IMR-90 (cell line): Measurements from ENCODE around the gene ELMO1. TPM values are rescaled to one million over a fixed set of nuclear protein-coding genes. Genes with fewer than 3 reads are reported as not detected.

Experiments used
- ATAC-seq: fragments of 200-7000 bp; cut with Tn5 transposase; 2 replicates; pipeline ENCODE4 v1.9.1; 2020; ENCODE audit warnings: low read depth, mild to moderate bottlenecking, moderate library complexity
- BruUV-seq: library from RNA; stranded (reverse); fragments of 400-500 nt; replicated peaks from 2 replicates; lab custom pipeline; 2021; lab: Mats Ljungman, UMichigan
- CTCF ChIA-PET: fragments of 300-600 bp; formaldehyde crosslinking; extraction: SDS; loops from one replicate; lab custom pipeline; 2021; ENCODE audit warnings: antibody characterized with exemption; lab: Yijun Ruan, JAX
- POLR2A ChIA-PET: fragments of 300-600 bp; sonication (Branson Sonifier 250); formaldehyde crosslinking; loops from one replicate; lab custom pipeline; 2022; ENCODE audit warnings: antibody characterized with exemption; ENCODE audit not compliant: unreplicated experiment; lab: Charles Lee
- DNase-seq: peaks from one replicate; pipeline ENCODE4 v3.0.0; 2013
- H2AFZ ChIP-seq: replicated peaks from 2 replicates; pipeline ENCODE3; 2013; ENCODE audit warnings: low read length, mild to moderate bottlenecking; ENCODE audit not compliant: poor library complexity
- H2AK5ac ChIP-seq: 2 replicates; pipeline ENCODE4 v1.6.1; 2013; ENCODE audit warnings: low read depth, low read length, inconsistent platforms
- H2AK9ac ChIP-seq: replicated peaks from 2 replicates; pipeline ENCODE3; 2013; ENCODE audit warnings: mild to moderate bottlenecking, low read depth, low read length, moderate library complexity; ENCODE audit not compliant: poor library complexity
- H2BK120ac ChIP-seq: 2 replicates; pipeline ENCODE4 v1.6.1; 2013; ENCODE audit warnings: low read depth, low read length, inconsistent platforms
- H2BK15ac ChIP-seq: 3 replicates; pipeline ENCODE4 v1.6.1; 2013; ENCODE audit warnings: low read depth, low read length, inconsistent platforms
- H2BK20ac ChIP-seq: 2 replicates; pipeline ENCODE4 v1.6.1; 2013; ENCODE audit warnings: low read depth, mild to moderate bottlenecking, inconsistent platforms, low read length, moderate library complexity
- H2BK5ac ChIP-seq: 2 replicates; pipeline ENCODE4 v1.6.1; 2013; ENCODE audit warnings: mild to moderate bottlenecking, low read depth, low read length, inconsistent platforms; ENCODE audit not compliant: poor library complexity, severe bottlenecking
- H3K14ac ChIP-seq: replicated peaks from 2 replicates; pipeline ENCODE4 v1.6.1; 2013; ENCODE audit warnings: low read depth, low read length, inconsistent platforms
- H3K18ac ChIP-seq: 2 replicates; pipeline ENCODE4 v1.6.1; 2013; ENCODE audit warnings: low read depth, low read length, control low read depth
- H3K23ac ChIP-seq: 2 replicates; pipeline ENCODE4 v1.6.1; 2013; ENCODE audit warnings: low read depth, low read length, inconsistent platforms
- H3K27ac ChIP-seq: 2 replicates; pipeline ENCODE4 v1.5.1; 2013; ENCODE audit warnings: mild to moderate bottlenecking, control low read depth, low read length; ENCODE audit not compliant: insufficient read depth
- H3K27me3 ChIP-seq: 2 replicates; pipeline ENCODE4 v1.6.1; 2013; ENCODE audit warnings: low read length; ENCODE audit not compliant: control insufficient read depth, insufficient read depth
- H3K36me3 ChIP-seq: 2 replicates; pipeline ENCODE4 v1.6.1; 2013; ENCODE audit warnings: low read length, mixed read lengths; ENCODE audit not compliant: control insufficient read depth, insufficient read depth
- H3K4ac ChIP-seq: 2 replicates; pipeline ENCODE4 v1.6.1; 2013; ENCODE audit warnings: low read depth, low read length, inconsistent platforms
- H3K4me1 ChIP-seq: 2 replicates; pipeline ENCODE4 v1.6.1; 2013; ENCODE audit warnings: low read length, mixed read lengths; ENCODE audit not compliant: control insufficient read depth, insufficient read depth
- H3K4me2 ChIP-seq: 2 replicates; pipeline ENCODE4 v1.6.1; 2013; ENCODE audit warnings: low read depth, mild to moderate bottlenecking, control low read depth, low read length, moderate library complexity
- H3K4me3 ChIP-seq: 2 replicates; pipeline ENCODE4 v1.5.1; 2013; ENCODE audit warnings: low read depth, mild to moderate bottlenecking, control low read depth, low read length, moderate library complexity; ENCODE audit not compliant: insufficient read depth
- H3K56ac ChIP-seq: 2 replicates; pipeline ENCODE4 v1.6.1; 2013; ENCODE audit warnings: low read length, inconsistent platforms; ENCODE audit not compliant: insufficient read depth; ENCODE audit errors: extremely low read depth
- H3K79me1 ChIP-seq, 2 experiments: 2 replicates each; pipeline ENCODE4 v1.6.1; 2013; ENCODE audit warnings: low read length in 2 of 2, inconsistent platforms in 1 of 2, low read depth in 1 of 2
- H3K9ac ChIP-seq: 2 replicates; pipeline ENCODE4 v1.6.1; 2013; ENCODE audit warnings: low read depth, low read length, control low read depth
- H3K9me1 ChIP-seq: 2 replicates; pipeline ENCODE4 v1.6.1; 2013; ENCODE audit warnings: low read length, inconsistent platforms; ENCODE audit not compliant: insufficient read depth
- H3K9me3 ChIP-seq: 2 replicates; pipeline ENCODE4 v1.6.1; 2013; ENCODE audit warnings: low read length; ENCODE audit not compliant: control insufficient read depth, insufficient read depth
- H4K20me1 ChIP-seq: 2 replicates; pipeline ENCODE4 v1.6.1; 2013; ENCODE audit warnings: low read length, inconsistent platforms; ENCODE audit not compliant: insufficient read depth
- H4K5ac ChIP-seq: 2 replicates; pipeline ENCODE4 v1.6.1; 2013; ENCODE audit warnings: mild to moderate bottlenecking, low read depth, low read length, control low read depth
- H4K8ac ChIP-seq, 2 experiments: 2 replicates each; pipeline ENCODE4 v1.6.1; 2013; ENCODE audit warnings: low read depth in 2 of 2, low read length in 2 of 2, control low read depth in 1 of 2, inconsistent platforms in 1 of 2
- H4K91ac ChIP-seq: 2 replicates; pipeline ENCODE4 v1.6.1; 2013; ENCODE audit warnings: low read depth, low read length, inconsistent platforms; ENCODE audit not compliant: insufficient read depth
- CEBPB ChIP-seq: IDR thresholded peaks from 2 replicates; pipeline ENCODE4 v1.6.1; 2012; ENCODE audit warnings: low read depth, low read length, improper control_type of control experiment
- CHD1 ChIP-seq: IDR thresholded peaks from 2 replicates; pipeline ENCODE4 v1.6.1; 2012; ENCODE audit warnings: low read depth, low read length, improper control_type of control experiment
- CTCF ChIP-seq: conservative IDR thresholded peaks from 2 replicates; pipeline ENCODE4 v1.5.1; 2012; ENCODE audit warnings: mild to moderate bottlenecking, low read depth, low read length, improper control_type of control experiment
- ELK1 ChIP-seq: fragments of 150-350 bp; IDR thresholded peaks from 2 replicates; pipeline ENCODE4 v1.6.1; 2016; ENCODE audit warnings: low read depth, mild to moderate bottlenecking, low read length, moderate library complexity, borderline replicate concordance
- MAFK ChIP-seq: IDR thresholded peaks from 2 replicates; pipeline ENCODE4 v1.6.1; 2012; ENCODE audit warnings: low read depth, low read length, improper control_type of control experiment
- NFE2L2 ChIP-seq: fragments of 150-350 bp; IDR thresholded peaks from 2 replicates; pipeline ENCODE4 v1.6.1; 2016; ENCODE audit warnings: low read depth, mild to moderate bottlenecking, low read length
- POLR2A ChIP-seq: IDR thresholded peaks from 2 replicates; pipeline ENCODE4 v1.6.1; 2012; ENCODE audit warnings: mild to moderate bottlenecking, low read depth, low read length
- RCOR1 ChIP-seq: IDR thresholded peaks from 2 replicates; pipeline ENCODE4 v1.6.1; 2012; ENCODE audit warnings: mild to moderate bottlenecking, low read length, improper control_type of control experiment; ENCODE audit not compliant: insufficient replicate concordance
- RFX5 ChIP-seq: IDR thresholded peaks from 2 replicates; pipeline ENCODE4 v1.8.0; 2012; ENCODE audit warnings: low read depth, mild to moderate bottlenecking, low read length, moderate library complexity
- SMC3 ChIP-seq: fragments of 150-350 bp; IDR thresholded peaks from 2 replicates; pipeline ENCODE4 v1.6.1; 2016; ENCODE audit warnings: low read depth, mild to moderate bottlenecking, antibody characterized with exemption, low read length, moderate library complexity
- USF2 ChIP-seq: fragments of 150-350 bp; IDR thresholded peaks from 2 replicates; pipeline ENCODE4 v1.6.1; 2017; ENCODE audit warnings: mild to moderate bottlenecking, antibody characterized with exemption, low read length, low read depth
- WGBS, 2 experiments: methylation state at CpG; one replicate each; pipeline versions ENCODE4 v1.1.5 to v1.1.7; 2013; ENCODE audit warnings: missing lambda C conversion rate in 2 of 2; ENCODE audit not compliant: insufficient read length in 1 of 2; ENCODE audit errors: extremely low coverage in 2 of 2; 5-methylcytosine and 5-hydroxymethylcytosine counted together
- dilution Hi-C: fragments of 300-500 bp; cut with HindIII; formaldehyde crosslinking; loops from one replicate; pipeline ENCODE4 v1.14.3; 2018; ENCODE audit warnings: low sequenced_read_pairs; ENCODE audit not compliant: unreplicated experiment
- in situ Hi-C: fragments of 300-500 bp; cut with MboI; formaldehyde crosslinking; loops from 3 replicates; pipeline ENCODE4 v1.14.3; 2019; ENCODE audit warnings: low sequenced_read_pairs, inconsistent platforms, mixed read lengths
- intact Hi-C: fragments of 100-400 bp; cut with micrococcal nuclease; formaldehyde crosslinking; loops from 2 replicates; pipeline ENCODE4 v1.10.0; 2022
- polyA plus RNA-seq, 3 experiments: library from polyadenylated mRNA; depleted of rRNA; stranded (reverse); fragments of >200 nt; gene quantifications; 2 replicates each; pipeline ENCODE4 v1.2.3, GENCODE V29; 2012; ENCODE audit warnings: low replicate concordance in 1 of 3
- total RNA-seq: library from RNA; depleted of rRNA; stranded (reverse); fragments of >200 nt; gene quantifications from 2 replicates; pipeline ENCODE4 v1.2.3, GENCODE V29; 2012

ELMO1 gene
- total and polyA plus RNA-seq, 2 of the 4 experiments (the other 2 are of a cell fraction), result 0.03 TPM; not detected in 1

- no peaks in the 10 kb centered on the region for H3K79me1 ChIP-seq
- H2AK5ac ChIP-seq, result no peak overlapping the region
- H3K27ac ChIP-seq, result no peak overlapping the region
- no peak overlapping the region for H2BK15ac ChIP-seq
- H3K14ac ChIP-seq, result no peak overlapping the region
- no peaks in the 10 kb centered on the region for H3K9me1 ChIP-seq
- no peak overlapping the region for H4K5ac ChIP-seq
- TF ChIP-seq USF2 (no peak), MAFK (no peak), ELK1 (no peak), POLR2A (no peak), RFX5 (no peak), CEBPB (no peak), CTCF (no peak), NFE2L2 (no peak), CHD1 (no peak), RCOR1 (no peak), SMC3 (no peak)
- no CpG with 5 or more reads among the region's 4 CpGs for WGBS, 2 experiments
- H2BK20ac ChIP-seq, result no peak overlapping the region
- H4K20me1 ChIP-seq, result no peaks in the 10 kb centered on the region
- no TSS peak for BruUV-seq
- H2AFZ ChIP-seq, result no peak overlapping the region
- ATAC-seq (no peak), DNase-seq (no peak)
- H3K9me3 ChIP-seq, result no peaks in the 10 kb centered on the region
- no peak overlapping the region for H2AK9ac ChIP-seq
- H3K4me2 ChIP-seq, result no peak overlapping the region
- no peak overlapping the region for H3K23ac ChIP-seq
- H3K36me3 ChIP-seq, result no peaks in the 10 kb centered on the region
- in situ Hi-C loops, result no loop called here
- H2BK120ac ChIP-seq, result no peak overlapping the region
- ChIA-PET CTCF (no interaction called here), POLR2A (no interaction called here)
- no peak overlapping the region for H3K4me3 ChIP-seq
- H3K4me1 ChIP-seq, result no peaks in the 10 kb centered on the region
- H3K56ac ChIP-seq, result no peak overlapping the region
- H3K27me3 ChIP-seq, result no peaks in the 10 kb centered on the region
- no peak overlapping the region for H3K4ac ChIP-seq
- dilution Hi-C loops, result no loop called here
- no peak overlapping the region for H3K9ac ChIP-seq
- no peak overlapping the region for H4K8ac ChIP-seq
- H2BK5ac ChIP-seq, result no peak overlapping the region
- intact Hi-C loops, result no loop called here
- H3K18ac ChIP-seq, result no peak overlapping the region
- H4K91ac ChIP-seq, result no peak overlapping the region
These were observed 316.8 kb downstream of the ELMO1 start for GRCh38 chr7:37131855-37132254.
